ENCODE data around the gene OTOA. TPM values are rescaled to one million over a fixed set of nuclear protein-coding genes. Genes with fewer than 3 reads are reported as not detected.
A peak's percentile ranks its signal among the peaks of the same experiment; 100 is the strongest.

The OTOA gene
- total and polyA plus RNA-seq, 2 of the 13 experiments (the other 11 are each of a cell fraction or from before 2014, with no cell fraction given): 0.05 to 0.15 TPM

DNA sequence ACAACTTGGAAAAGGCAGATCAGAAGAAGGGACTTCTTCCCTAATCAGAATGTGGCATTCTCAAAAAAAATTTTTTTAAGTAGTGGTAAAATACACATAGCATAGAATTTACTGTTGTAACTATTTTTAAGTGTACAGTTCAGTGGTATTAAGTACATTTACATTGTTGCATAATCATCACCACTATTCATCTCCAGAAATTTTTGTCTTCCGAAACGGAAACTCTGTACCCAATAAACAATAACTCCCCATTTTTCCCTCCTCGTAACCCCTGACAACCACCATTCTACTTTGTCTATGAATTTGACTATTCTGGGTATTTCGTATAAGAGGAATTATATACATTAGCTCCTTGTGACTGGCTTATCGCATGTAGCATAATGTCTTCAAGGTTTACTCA is 45.5 kb upstream of the OTOA start:
- no peak for ATAC-seq
- Histone ChIP-seq H3K9me3 (ENCODE audit: low read length) (no peaks in the 10 kb centered on the region), H3K79me2 (ENCODE audit: insufficient read depth, low read length) (peaks cover 24% of the 10 kb centered on the region), H3K4me1 (ENCODE audit: insufficient read depth, low read length) (no peaks in the 10 kb centered on the region), H4K20me1 (ENCODE audit: insufficient read depth, low read length) (no peaks in the 10 kb centered on the region), H3K27me3 (ENCODE audit: control insufficient read depth in 1 of 2, insufficient read depth in 2 of 2, low read length in 2 of 2) (no peaks in the 10 kb centered on the region), H3K9ac (ENCODE audit: insufficient read depth, low read depth, low read length) (no peak overlapping the region), H3K36me3 (replicated peaks in 1 of 2; ENCODE audit: control insufficient read depth in 1 of 2, insufficient read depth in 2 of 2, low read length in 2 of 2) (peaks cover 5 to 17% of the 10 kb centered on the region in 2 experiments), H2AFZ (ENCODE audit: low read length) (no peak overlapping the region), H3K27ac (ENCODE audit: extremely low read length, insufficient read depth, low read length) (no peak overlapping the region), H3K4me3 (replicated peaks in 1 of 3; ENCODE audit: insufficient read depth in 1 of 3, low read depth in 2 of 3, low read length in 3 of 3) (no peak overlapping the region), H3K4me2 (ENCODE audit: low read depth, low read length) (no peak overlapping the region)
- BruUV-seq (replicated peaks): no TSS peak
- ChIA-PET CTCF (ENCODE audit: low intra/inter-chr PET ratio, low total read pairs) (no interaction called here), POLR2A (no interaction called here)
- TF ChIP-seq WIZ (CRISPR knock-in tag; IDR thresholded peaks at IDR 0.05) (no peak), ARNTL (CRISPR knock-in tag; IDR thresholded peaks at IDR 0.05) (no peak), CEBPB (IDR thresholded peaks at IDR 0.05; ENCODE audit: borderline replicate concordance, low read depth, low read length) (peak; percentile 47; the same call in 1 of the 2 replicates), ZNF607 (CRISPR knock-in tag; IDR thresholded peaks at IDR 0.05; ENCODE audit: borderline replicate concordance) (no peak)
- TF ChIP-seq, protein P1, sequence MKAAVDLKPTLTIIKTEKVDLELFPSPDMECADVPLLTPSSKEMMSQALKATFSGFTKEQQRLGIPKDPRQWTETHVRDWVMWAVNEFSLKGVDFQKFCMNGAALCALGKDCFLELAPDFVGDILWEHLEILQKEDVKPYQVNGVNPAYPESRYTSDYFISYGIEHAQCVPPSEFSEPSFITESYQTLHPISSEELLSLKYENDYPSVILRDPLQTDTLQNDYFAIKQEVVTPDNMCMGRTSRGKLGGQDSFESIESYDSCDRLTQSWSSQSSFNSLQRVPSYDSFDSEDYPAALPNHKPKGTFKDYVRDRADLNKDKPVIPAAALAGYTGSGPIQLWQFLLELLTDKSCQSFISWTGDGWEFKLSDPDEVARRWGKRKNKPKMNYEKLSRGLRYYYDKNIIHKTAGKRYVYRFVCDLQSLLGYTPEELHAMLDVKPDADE (CRISPR knock-in tag; IDR thresholded peaks at IDR 0.05): no peak
- no peak for DNase-seq (ENCODE audit: low spot score)
- no peak for FAIRE-seq
- WGBS (ENCODE audit: low lambda C conversion rate): 97% methylated on average over 5 of the region's 5 CpGs
- in situ Hi-C loops (cut with HindIII; ENCODE audit: extremely low pct_ligation_motif_present, low pct_unique_long_range_greater_than_20kb) (no loop called here), intact Hi-C loops (cut with micrococcal nuclease; ENCODE audit: unreplicated experiment) (no loop called here)

DNA sequence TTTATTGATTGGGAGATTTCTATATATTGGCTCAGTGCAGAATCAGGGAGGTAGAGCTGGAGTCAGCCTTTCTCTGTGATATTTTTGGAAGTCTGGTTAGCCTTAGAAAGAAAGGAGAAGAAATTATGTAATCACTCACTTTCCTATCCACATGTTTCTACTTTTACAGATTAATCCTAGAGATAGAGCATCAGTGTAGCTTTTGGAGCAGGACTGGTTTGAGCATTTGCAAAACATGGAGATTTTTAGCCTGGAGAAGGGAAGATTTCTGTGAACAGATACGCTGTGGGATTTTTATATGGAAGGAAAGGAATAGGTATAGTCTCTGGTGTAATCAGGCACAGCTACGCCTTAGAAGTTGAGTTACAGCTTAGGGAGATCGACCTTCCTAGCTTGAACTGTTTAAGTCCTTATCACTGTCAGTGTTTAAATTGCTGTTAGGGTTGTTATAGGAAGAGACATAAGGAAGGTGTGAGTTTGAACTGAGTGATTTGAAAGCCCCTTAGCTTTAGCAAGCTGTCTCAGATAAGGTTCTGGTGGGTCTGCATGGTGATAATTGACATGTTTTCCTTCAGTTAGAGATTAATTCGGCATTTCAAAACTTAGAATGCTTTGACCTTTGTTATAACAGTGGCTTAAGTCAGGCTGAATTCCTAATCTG is 43.9 kb upstream of the OTOA start:
- DNase-seq (ENCODE audit: low spot score) (no peak), ATAC-seq (no peak), FAIRE-seq (no peak)
- H2AFZ ChIP-seq (ENCODE audit: low read length): no peak overlapping the region
- H3K36me3 ChIP-seq (replicated peaks in 1 of 2; ENCODE audit: control insufficient read depth in 1 of 2, insufficient read depth in 2 of 2, low read length in 2 of 2): peaks cover 8 to 24% of the 10 kb centered on the region in 2 experiments
- peaks cover 3% of the 10 kb centered on the region for H3K4me1 ChIP-seq (ENCODE audit: insufficient read depth, low read length)
- no peak overlapping the region for H3K27ac ChIP-seq (ENCODE audit: extremely low read length, insufficient read depth, low read length)
- H3K79me2 ChIP-seq (ENCODE audit: insufficient read depth, low read length): peaks cover 14% of the 10 kb centered on the region
- 94% methylated on average over 4 of the region's 4 CpGs for WGBS (ENCODE audit: low lambda C conversion rate)
- H3K9ac ChIP-seq (ENCODE audit: insufficient read depth, low read depth, low read length): no peak overlapping the region
- no peak overlapping the region for H3K4me3 ChIP-seq (replicated peaks in 1 of 3; ENCODE audit: insufficient read depth in 1 of 3, low read depth in 2 of 3, low read length in 3 of 3)
- CTCF ChIA-PET (ENCODE audit: low intra/inter-chr PET ratio, low total read pairs): no interaction called here
- intact Hi-C loops (cut with micrococcal nuclease; ENCODE audit: unreplicated experiment) (no loop called here), in situ Hi-C loops (cut with HindIII; ENCODE audit: extremely low pct_ligation_motif_present, low pct_unique_long_range_greater_than_20kb) (no loop called here)
- no TSS peak for BruUV-seq (replicated peaks)
- POLR2A ChIA-PET: interaction anchor here (1.7 kb wide), 1 partner anchor 16 kb away, joined by 5 read pairs; no protein-coding TSS in a partner anchor
- H3K4me2 ChIP-seq (ENCODE audit: low read depth, low read length): no peak overlapping the region
- H3K27me3 ChIP-seq (ENCODE audit: control insufficient read depth in 1 of 2, insufficient read depth in 2 of 2, low read length in 2 of 2): no peaks in the 10 kb centered on the region
- no peaks in the 10 kb centered on the region for H4K20me1 ChIP-seq (ENCODE audit: insufficient read depth, low read length)
- no peaks in the 10 kb centered on the region for H3K9me3 ChIP-seq (ENCODE audit: low read length)
- TF ChIP-seq KLF11 (CRISPR knock-in tag; IDR thresholded peaks at IDR 0.05): no peak
- TF ChIP-seq FOSL1 (CRISPR knock-in tag; IDR thresholded peaks at IDR 0.05; ENCODE audit: borderline replicate concordance): no peak
- no peak for TF ChIP-seq SRSF1 (optimal IDR thresholded peaks at IDR 0.05; ENCODE audit: low read depth, low read length)
- TF ChIP-seq, protein P2, sequence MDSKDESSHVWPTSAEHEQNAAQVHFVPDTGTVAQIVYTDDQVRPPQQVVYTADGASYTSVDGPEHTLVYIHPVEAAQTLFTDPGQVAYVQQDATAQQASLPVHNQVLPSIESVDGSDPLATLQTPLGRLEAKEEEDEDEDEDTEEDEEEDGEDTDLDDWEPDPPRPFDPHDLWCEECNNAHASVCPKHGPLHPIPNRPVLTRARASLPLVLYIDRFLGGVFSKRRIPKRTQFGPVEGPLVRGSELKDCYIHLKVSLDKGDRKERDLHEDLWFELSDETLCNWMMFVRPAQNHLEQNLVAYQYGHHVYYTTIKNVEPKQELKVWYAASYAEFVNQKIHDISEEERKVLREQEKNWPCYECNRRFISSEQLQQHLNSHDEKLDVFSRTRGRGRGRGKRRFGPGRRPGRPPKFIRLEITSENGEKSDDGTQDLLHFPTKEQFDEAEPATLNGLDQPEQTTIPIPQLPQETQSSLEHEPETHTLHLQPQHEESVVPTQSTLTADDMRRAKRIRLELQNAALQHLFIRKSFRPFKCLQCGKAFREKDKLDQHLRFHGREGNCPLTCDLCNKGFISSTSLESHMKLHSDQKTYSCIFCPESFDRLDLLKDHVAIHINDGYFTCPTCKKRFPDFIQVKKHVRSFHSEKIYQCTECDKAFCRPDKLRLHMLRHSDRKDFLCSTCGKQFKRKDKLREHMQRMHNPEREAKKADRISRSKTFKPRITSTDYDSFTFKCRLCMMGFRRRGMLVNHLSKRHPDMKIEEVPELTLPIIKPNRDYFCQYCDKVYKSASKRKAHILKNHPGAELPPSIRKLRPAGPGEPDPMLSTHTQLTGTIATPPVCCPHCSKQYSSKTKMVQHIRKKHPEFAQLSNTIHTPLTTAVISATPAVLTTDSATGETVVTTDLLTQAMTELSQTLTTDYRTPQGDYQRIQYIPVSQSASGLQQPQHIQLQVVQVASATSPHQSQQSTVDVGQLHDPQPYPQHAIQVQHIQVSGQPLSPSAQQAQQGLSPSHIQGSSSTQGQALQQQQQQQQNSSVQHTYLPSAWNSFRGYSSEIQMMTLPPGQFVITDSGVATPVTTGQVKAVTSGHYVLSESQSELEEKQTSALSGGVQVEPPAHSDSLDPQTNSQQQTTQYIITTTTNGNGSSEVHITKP (CRISPR knock-in tag; IDR thresholded peaks at IDR 0.05; ENCODE audit: low read depth): no peak
- TF ChIP-seq, protein P3, sequence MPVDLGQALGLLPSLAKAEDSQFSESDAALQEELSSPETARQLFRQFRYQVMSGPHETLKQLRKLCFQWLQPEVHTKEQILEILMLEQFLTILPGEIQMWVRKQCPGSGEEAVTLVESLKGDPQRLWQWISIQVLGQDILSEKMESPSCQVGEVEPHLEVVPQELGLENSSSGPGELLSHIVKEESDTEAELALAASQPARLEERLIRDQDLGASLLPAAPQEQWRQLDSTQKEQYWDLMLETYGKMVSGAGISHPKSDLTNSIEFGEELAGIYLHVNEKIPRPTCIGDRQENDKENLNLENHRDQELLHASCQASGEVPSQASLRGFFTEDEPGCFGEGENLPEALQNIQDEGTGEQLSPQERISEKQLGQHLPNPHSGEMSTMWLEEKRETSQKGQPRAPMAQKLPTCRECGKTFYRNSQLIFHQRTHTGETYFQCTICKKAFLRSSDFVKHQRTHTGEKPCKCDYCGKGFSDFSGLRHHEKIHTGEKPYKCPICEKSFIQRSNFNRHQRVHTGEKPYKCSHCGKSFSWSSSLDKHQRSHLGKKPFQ (CRISPR knock-in tag; IDR thresholded peaks at IDR 0.05; ENCODE audit: insufficient replicate concordance): no peak
